Erythroblast (primary cell): ENCODE results near the gene PKP3.

Experiments used
- GATA1 ChIP-seq: IDR thresholded peaks from 2 replicates; pipeline ENCODE4 v1.6.1; 2011; ENCODE audit warnings: low read depth, mild to moderate bottlenecking, control low read depth, low read length, moderate library complexity
- POLR2A ChIP-seq: IDR thresholded peaks from 2 replicates; pipeline ENCODE4 v1.6.1; 2011; ENCODE audit warnings: mild to moderate bottlenecking, low read length

DNA sequence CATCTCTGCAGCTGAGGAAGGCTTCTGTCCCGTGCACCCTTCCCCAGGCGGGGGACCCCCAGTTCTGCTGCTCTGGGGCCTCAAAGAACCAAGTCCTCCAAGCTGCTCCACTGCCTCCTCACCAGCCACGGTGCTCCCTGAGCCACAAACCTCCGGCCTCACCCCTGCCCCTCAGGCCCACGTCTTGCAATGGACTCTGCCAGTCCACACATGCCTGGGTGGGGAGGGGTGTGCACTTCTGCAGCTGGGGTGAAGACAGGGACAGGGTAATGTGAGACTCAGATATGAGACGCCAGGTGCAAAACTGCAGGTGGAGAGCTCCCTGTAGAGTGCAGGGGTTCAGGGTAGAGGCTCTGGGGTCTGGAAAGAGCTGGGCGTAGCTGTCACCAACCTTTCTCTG, 52.9 kb downstream of the PKP3 start:
- TF ChIP-seq POLR2A (no peak), GATA1 (no peak)
